ENCODE data around the gene EIF2AK3.
"Not testable (repeated sequence)": the region's sequence is repeated elsewhere in the genome, so short reads cannot be mapped to it uniquely, and the experiment has no call there.

EIF2AK3 gene

DNA sequence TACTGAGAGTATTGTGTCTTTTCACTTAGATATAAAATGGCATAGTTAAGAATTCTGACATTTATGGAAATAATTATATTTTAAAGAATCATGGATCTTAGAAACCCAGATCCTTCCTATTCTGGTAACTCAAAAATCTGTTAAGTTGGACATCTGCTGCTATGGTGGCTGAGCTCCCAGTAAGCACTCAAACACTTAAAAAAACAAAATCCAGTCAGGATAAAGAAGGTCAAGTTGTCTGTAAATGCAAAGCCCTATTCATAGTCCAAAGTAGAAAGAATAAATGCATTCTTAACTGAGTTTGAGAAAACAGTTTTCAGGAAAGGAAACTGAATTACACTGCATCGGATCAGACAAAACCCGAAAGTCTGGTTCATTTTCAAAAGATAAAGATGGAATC is 35.6 kb downstream of the EIF2AK3 start:
- DNase-seq = no peak

DNA sequence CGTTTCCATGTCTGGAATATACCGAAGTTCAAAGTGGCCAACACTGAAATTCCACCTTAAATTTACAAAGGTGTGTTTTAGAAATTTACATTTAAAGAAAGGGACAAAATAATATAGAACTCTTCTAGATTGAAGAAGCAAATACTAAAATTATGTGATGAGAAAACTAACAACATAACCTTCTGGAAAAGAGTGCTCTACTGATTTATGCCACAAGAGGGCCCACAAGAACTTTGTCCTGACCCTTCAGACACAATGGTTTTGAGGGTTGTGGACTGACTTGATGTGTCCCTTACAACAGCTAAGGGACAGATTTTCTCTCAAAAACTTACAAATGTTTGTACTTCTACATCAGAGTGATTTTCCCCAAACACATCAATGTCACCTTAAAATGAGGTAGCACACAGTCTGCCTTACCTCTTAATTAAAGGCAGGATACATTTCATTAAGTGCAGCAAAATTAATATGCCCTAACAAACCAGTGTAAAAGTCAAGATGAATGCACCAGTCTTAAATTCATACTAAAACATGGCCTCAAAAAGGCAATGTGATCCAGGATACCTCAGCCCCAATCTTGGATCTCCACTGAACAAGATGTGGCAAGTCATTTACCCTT is 36.2 kb downstream of the EIF2AK3 start:
- DNase-seq = peak; percentile 2 to 11

DNA sequence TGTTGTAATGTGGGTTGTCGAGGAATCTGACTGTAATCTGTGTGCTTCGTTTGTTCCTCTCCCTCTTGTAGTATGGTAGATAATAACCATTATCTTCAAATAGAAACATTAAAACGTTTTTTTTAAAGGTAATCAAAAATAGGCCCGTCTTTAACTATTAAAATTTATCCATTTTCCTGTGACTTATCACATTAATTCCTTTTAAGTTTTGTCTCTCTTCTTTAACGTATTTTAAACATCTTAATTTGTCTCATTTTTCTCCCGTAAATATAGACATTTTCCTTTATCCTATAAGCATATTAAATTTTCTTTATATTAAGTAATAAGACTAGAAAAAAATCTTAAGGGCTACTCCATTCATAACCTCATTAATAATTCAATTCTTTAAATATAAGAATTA is 41.3 kb downstream of the EIF2AK3 start:
- no peak for DNase-seq

DNA sequence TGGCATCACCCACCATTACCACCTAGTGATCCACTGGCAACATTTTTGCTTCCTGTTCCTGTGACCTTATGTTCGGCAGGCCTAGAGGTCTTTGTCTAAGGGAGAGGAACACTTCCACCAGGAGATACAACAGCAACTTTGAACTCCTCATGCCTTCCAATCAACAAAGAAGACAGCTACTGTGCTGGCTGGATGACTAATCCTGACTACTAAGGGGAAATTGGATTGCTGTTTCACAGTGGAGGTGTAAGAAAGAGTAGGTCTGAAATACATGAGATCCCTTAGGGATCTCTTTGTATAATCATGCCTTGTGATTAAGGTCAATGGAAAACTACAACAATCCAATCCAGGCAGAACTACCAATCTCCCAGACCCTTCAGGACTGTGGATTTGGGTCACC is 45.2 kb downstream of the EIF2AK3 start:
- DNase-seq = no peak

DNA sequence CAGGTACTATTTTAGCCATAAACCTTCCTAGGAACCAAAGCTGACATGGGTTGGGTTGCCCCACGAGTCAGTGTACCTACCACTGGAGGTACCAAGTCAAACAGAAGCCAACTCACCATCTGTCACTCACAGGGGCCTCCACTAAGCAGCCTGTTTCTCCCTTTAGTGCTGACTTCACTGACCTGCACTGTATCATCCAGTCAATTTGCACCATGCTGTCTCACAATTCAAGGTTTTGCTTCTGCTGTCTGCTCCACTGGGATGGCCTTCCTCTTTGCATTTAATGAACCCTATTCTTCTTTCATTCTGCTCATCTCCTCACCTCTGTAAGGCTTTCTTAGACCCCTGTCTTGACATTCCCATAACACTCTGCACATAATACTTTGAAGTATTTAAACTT is 47.2 kb downstream of the EIF2AK3 start:
- DNase-seq = no peak

DNA sequence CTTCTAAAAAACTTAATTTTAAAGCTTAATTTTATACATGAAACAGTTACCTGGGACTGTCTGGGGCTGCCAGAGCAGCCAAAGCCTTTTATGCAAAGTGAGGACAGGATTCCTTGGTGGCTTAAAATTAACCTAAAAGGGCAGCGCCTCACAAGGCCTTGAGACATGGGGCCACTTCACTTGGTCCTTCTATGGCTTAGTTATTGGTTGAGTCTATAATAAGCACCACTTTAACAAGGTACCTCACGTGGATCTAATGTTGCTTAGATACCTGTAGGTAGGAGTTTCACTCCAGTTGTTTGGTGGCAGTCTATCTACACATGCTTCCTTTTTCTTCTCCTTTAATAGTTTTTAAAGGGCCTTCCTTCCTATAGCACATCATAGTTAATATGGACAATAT is 51.6 kb downstream of the EIF2AK3 start:
- no peak for DNase-seq

DNA sequence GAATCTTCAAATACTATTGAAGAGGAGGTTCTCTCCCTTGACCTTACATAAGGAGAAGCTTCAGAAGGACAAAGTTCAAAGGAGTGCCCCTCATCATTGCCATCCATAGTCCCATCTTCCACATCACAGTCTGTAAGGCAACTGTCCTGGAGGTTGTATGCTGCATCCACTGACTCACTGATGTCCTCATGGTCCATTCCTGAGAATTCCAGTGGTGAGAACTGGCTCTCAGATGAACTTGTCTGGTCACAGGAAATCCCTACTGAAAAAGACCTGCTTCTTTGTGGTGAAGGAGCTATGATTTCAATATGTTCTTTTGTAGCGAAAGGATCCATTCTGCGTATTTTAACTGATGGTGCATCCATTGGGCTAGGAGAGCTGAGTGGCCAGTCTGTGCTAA is 52.2 kb downstream of the EIF2AK3 start:
- no peak for DNase-seq

DNA sequence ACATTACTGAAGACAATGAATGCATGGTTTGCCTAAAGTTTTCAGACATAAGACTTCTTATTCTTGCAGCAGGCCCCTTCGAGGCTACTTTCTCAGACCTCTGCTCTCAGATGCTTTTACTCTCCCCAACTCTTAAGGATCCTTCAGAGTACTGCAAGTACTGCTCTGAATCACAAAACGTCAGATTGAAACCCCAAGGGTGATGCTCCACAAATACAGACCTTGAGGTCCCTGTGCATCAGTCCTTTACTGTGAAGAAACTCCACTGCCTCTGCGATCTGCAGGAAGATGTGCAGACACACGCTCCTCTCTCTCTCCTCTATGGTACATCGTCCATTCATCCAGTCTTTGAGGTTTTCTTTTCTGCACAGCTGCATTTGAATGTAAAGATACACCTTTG is 52.8 kb downstream of the EIF2AK3 start:
- DNase-seq = no peak

DNA sequence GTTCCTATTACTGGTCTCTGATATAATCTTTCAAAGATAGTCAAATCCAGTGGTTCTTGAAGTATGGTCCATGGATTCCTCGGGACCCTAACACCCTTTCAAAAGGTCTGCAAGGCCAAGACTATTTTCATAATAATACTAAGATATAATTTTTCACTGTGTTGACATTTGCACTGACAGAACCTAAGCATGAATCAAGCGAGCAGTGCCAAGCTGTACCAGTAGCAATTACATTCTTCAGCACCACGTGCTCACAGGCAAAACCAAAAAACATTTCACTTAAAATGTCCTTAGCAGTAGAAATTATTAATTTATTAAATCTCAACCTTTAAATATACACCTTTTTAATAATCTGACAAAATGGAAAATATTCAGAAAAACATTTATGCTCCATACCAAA is 59.1 kb downstream of the EIF2AK3 start:
- DNase-seq = no peak

DNA sequence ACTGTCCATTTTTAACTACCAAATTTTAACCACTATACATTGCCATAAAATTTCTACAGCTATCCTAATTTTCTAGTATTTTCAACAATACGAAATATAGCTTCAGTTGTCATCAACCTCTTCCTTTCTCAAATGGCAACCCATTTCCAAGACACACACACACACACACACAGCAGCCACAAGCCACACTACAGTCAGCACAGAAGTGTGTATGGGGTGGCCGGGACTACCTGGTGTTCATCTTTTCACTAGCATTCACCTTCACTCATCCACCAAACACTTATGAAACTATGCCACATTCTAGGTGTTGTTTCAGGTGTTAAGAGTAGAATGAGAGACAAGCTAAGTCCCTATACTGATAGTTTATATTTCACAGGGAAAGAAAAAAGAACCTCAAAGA is 62.9 kb downstream of the EIF2AK3 start:
- no peak for DNase-seq

DNA sequence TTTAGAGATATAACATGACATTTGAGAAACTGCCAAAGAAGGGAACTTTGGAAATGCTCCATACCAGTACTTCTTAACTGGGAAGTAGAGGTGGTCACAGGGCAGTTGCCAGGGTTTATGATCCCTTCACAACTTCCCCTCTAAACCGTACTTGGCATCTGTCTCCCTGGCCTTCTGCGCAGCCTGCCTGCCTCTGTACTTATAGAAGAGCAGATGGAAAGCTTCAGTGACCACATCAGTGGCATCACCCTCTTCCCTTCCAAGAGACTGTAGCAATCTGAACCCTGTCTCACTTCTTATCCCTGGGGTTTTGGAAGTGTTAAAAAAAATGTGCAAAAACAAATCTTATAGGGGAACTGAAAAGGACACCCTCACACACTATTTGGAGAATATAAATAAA is 64.1 kb downstream of the EIF2AK3 start:
- DNase-seq = no peak

DNA sequence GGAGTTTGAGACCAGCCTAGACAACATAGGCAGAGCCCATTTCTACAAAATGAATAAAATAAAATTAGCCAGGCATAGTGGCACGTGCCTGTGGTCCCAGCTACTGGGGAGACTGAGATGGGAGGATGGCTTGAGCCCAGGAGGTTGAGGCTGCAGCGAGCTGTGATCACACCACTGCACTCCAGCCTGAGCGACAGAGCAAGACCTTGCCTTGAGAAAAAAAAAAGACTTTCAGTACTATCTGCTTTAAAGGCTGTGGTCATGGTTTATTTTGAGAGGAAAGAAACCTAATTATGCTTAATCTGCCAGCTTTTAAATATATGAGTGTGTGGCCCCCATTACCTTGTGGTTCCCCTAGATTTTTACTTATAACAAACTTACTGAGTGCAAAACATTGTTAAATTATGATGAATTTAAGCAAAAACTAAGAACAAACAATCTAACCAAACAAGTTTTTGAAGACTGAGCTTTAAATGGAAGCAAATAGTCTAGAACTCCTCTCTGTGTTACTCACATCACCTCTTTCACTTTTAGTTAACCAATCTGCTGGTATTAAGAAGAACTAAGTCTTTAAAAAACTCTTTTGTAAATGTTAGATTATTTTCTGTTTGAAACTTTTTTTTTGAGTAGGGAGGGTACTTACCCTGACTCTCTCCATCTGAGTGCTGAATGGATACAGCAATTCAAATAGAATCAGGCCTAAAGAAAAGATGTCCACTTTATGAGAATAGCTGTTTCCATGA is 65.4 kb downstream of the EIF2AK3 start:
- DNase-seq = no peak

DNA sequence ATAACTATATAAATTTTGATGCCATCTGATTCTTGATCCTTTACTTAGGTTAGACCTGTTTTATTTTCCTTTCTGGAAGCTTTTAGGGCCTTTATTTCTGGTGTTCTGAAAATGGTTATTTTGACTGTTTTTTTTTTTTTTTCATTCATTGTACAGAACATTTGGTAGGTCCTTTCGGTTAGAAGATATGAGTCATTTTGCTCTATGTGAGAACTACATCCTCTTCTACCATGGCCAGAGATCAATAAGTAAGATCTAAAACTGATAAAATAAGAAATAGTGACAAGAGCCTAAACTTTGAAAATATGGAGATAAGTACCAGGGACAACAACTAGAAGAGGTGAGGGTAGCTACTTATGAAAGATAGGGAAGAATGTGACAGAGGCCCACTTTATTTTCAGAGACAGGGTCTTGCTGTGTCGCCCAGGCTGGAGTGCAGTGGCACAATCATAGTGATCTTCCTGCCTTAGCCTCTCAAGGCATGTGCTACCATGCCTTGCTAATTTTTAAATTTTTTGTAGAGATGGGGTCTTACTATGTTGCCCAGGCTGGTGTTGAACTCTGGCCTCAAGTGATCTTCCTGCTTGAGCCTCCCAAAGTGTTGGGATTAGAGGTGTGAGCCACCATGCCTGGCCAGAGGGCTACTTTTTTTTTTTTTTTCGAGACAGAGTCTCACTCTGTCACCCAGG is 66.5 kb downstream of the EIF2AK3 start:
- no peak for DNase-seq

DNA sequence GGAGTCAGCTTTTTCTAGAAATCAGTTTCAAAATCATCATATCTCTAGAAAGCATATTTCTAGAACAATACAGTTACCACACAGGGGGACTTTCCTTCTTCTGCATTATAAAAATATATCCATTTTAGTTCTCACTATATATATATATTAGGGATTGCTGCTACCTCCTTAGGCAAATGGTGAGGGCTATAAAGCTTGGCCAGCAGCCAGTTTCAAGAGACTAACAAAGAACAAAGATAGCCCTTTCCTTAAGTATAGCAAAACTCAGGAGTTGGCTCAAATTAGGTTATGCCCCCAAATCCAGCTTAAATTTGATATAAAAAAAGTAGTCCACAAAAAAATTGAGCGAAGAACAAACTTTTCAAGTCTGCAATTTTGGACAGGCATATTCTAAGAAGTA is 70.0 kb downstream of the EIF2AK3 start:
- no peak for DNase-seq

DNA sequence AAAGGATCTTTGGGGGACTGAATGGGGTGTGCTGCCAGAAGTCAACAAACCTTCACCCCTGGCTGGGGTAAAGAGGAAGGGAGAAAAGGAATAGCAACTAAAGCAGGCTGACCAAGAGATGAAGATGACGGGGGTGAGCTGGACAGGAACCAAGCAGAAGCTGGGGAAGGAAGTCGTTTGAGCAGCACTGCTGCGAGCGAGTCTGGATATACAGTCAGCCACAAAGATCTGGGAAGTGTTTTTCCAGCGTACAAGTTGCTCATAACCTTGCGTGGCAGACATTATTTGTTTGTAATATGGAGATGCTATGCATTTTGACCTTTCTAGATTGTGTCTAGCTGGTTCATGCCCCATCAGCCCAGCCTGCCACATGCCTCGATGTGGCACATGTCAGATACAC is 71.2 kb downstream of the EIF2AK3 start:
- no peak for DNase-seq

DNA sequence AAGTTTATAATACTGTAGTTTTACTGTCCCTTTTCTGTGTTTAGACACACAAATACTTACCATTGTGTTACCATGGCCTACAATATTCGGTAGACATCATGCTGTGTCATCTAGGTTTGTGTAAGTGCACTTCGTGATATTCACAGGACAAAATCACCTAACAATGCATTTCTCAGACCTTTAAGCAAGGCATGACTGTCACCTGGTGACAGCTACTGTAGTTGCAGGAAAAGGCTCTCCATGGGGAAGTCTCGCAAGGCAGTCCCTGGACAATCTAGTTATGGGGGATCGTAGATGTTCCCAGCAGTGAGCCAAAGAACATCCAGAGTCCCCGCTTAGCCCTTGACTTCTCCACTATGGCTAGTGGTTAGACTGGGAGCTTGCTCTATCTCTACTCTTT is 73.1 kb downstream of the EIF2AK3 start:
- no peak for DNase-seq

DNA sequence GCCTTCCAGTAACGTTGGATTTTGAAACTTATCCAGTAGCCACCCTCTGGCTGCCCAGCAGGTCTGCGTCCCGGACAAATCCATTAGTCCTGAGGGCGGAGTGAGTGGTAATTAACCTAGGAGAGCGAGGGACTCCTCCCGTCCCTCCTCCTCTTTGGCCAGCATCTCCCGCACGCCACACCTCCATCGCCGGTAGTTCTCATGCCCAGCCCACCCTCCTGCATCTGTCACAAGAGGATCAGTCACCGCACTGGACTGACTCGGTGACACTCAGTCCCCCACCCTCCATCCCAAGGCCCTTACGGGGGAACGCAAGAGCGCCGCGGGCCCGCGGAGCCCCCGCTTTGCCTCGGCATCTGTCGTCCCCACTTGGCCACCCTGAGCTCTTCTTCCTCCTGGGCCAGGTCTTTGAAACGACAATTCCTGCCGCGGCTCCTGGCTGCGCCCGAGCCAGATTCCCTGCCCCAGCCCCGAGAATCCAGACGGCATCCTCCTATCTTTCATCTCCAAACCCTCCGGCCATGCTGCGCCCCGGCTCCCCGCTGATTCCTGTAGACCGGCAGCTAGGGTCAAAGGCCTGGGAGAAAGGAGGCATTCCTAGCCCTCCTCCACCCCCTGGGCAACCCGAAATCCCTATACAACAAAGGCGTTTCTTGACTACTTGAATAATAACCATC is 77.5 kb downstream of the EIF2AK3 start:
- no peak for DNase-seq

DNA sequence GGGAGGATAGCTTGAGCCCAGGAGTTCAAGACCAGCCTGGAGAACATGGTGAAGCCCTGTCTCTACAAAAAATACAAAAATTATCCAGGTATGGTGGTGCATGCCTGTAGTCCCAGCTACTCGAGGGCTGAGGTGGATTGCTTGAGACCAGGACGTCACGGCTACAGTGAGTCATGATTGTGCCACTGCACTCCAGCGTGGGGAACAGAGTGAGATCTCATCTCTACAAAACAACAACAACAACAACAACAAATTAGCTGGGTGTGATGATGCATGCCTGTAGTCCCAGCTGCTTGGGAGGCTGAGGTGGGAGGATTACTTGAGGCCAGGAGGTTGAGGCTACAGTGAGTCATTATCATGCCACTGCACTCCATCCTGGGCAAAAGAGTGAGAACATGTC is 81.0 kb downstream of the EIF2AK3 start:
- DNase-seq = not testable (repeated sequence)

DNA sequence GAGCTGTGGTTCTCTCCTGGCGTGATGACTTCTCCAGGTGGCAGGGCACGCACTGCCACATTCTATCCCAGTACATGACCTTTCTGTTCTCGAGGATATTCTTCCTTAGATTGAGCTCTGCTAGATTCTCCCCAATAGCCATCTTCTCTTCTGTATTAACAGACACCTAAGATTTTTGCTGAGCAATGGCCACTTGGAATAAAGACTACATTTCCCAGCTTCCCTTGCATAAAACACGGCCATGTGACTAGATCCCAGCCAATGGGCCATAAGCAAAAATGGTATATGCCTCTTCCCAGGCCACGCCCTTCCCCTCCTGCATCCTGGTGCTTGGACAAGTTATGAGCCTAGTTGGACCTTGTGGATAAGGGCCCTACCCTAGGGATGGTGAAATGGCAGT is 82.1 kb downstream of the EIF2AK3 start:
- DNase-seq = no peak

DNA sequence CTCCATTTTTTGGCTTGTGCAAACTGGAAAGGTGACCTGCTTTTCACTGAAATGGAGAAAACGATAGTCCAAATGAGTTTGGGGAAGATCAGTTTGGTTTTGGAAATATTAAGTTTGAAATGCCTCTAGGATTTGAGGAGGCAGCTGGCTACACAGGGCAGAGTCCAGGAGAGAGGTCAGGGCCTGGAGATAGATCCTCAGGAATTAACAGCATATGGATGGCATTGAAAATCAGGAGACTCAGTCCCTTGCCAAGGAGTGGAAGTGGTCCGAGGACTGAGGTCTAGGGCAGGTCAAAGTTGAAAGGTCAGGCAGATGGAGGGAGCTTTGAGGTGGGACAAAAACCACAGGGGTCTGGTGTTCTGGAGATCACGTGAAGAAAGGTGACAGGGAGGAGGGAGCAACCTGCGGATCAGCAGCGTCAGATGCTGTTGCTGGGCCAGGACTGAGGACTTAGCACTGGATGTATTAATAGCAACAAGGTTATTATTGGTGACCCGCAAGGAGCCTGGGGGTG is 83.7 kb downstream of the EIF2AK3 start:
- DNase-seq = no peak

DNA sequence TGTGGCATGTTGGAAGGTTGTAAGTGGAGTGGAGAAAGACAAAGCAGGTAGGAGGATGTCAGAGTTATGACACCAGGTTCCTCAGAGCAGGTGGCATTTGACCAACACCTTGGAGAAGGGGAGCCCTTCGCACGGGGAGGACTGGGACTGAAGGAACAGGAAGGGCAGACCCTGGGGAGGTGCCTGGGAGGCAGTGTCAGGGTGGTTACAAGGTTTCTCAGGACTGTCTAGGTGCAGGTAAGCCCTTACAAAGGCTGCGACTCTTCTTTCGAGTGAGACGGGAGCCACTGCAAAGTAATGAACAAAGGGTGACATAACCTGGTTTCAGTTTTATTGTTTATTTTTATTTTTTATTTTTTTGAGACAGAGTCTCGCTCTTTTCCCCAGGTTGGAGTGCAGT is 84.6 kb downstream of the EIF2AK3 start:
- DNase-seq = no peak

DNA sequence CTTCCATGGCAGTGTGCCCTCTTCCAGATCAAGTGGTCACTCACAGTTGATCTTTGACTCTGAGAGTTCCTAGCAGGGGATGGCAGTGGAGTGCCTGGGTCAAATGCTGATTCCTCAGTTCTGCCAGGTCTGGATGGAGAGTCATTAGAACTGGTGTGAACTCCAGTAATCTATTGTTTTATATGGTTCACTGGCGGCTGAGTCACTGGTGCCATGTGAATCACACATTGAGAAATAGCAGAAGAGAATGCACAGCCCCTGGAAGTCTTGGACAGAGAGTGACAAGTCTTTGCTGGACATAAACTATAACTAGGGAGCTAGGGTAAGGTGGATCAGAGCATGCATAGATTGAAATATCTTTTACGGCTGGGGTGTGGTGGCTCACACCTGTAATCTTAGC is 86.9 kb downstream of the EIF2AK3 start:
- DNase-seq = no peak

DNA sequence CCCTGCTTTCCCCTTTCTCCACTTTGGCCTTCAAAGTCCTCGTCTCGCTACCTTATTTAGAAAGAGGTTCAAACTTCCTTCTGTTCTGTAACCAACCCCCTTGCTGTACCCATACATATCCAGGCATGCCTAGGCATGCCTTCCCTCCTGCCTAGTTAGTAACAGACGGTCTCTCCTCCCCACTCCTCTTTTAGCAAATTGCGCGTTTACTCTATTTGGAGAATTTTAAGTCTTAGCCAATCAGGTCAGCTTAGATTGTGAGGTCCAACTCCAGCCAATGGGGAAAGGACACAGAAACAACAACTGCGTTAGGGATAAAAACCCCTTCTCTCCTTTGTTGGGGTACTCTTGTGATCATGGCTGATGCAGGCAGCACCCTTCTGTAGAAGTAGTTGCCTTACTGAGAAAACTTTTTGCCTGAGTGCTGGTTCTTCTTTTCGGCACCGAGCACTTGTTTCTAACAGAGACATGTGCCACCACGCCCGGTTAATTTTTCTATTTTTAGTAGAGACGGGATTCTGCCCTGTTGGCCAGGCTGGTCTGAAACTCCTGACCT is 88.8 kb downstream of the EIF2AK3 start:
- DNase-seq = no peak
